ENCODE data around the gene GRM1.

Gene GRM1

GRCh38 chr6:146389740-146390139 lies 360.9 kb downstream of the GRM1 start:
- no peak for DNase-seq

GRCh38 chr6:146397638-146398037 lies 368.8 kb downstream of the GRM1 start:
- no peak for DNase-seq

GRCh38 chr6:146402476-146402875 lies 373.6 kb downstream of the GRM1 start:
- DNase-seq = no peak

GRCh38 chr6:146408583-146408982 lies 379.7 kb downstream of the GRM1 start:
- no peak for DNase-seq

GRCh38 chr6:146410851-146411595 lies 382.2 kb downstream of the GRM1 start:
- DNase-seq = no peak

GRCh38 chr6:146419576-146419975 lies 390.7 kb downstream of the GRM1 start:
- DNase-seq = no peak

GRCh38 chr6:146420255-146420654 lies 391.4 kb downstream of the GRM1 start:
- DNase-seq = no peak

- DNase-seq = no peak
Measured at GRCh38 chr6:146422789-146423375, 394.0 kb downstream of the GRM1 start.

- DNase-seq = no peak
Measured at GRCh38 chr6:146423452-146423851, 394.6 kb downstream of the GRM1 start.

GRCh38 chr6:146426516-146426915 lies 397.7 kb downstream of the GRM1 start:
- DNase-seq = no peak

- no peak for DNase-seq
Measured at GRCh38 chr6:146429831-146430230, 401.0 kb downstream of the GRM1 start.

- DNase-seq = peak; percentile 15
Measured at GRCh38 chr6:146433881-146434731, 405.2 kb downstream of the GRM1 start.

GRCh38 chr6:146434732-146435390 lies 406.0 kb downstream of the GRM1 start:
- no peak for DNase-seq

GRCh38 chr6:146441907-146442306 lies 413.0 kb downstream of the GRM1 start:
- no peak for DNase-seq

- no peak for DNase-seq
Measured at GRCh38 chr6:146444189-146444588, 415.3 kb downstream of the GRM1 start.

GRCh38 chr6:146445233-146445632 lies 416.4 kb downstream of the GRM1 start:
- DNase-seq = no peak

- DNase-seq = no peak
Measured at GRCh38 chr6:146456886-146457285, 428.0 kb downstream of the GRM1 start.

- no peak for DNase-seq
Measured at GRCh38 chr6:146460941-146461340, 432.1 kb downstream of the GRM1 start.

GRCh38 chr6:146470091-146470770 lies 441.4 kb downstream of the GRM1 start:
- DNase-seq = no peak

- no peak for DNase-seq
Measured at GRCh38 chr6:146472918-146473317, 444.1 kb downstream of the GRM1 start.

- DNase-seq = no peak
Measured at GRCh38 chr6:146481527-146481926, 452.7 kb downstream of the GRM1 start.

- no peak for DNase-seq
Measured at GRCh38 chr6:146484411-146484810, 455.5 kb downstream of the GRM1 start.

All from fibroblast of skin of right biceps (primary cell).